Measurements from ENCODE around the gene NXN. TPM values are rescaled to one million over a fixed set of nuclear protein-coding genes. Genes with fewer than 3 reads are reported as not detected.
"Not testable (repeated sequence)": the region's sequence is repeated elsewhere in the genome, so short reads cannot be mapped to it uniquely, and the experiment has no call there.

The NXN gene
- total RNA-seq, 8 experiments from 2014 or later: 1.0 to 66.4 (median 22.6) TPM

DNA sequence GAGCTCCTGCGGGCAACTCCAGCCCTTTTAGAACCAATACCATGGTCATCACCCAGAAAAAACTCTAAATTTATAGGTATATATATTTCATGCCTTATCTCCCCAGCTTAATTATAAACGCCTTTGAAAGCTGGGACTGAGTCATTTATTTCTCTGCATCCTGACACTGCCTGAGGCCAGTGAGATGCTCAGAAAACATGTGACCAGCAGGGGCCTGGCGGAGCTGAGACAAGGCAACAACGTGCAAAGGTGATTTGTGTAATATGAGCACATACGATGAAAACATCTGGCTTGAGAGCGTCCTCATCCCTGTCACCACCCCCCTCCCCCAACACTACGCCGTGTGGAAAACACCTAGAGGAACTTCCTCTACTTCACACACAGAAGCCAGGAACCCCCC lies 22.7 kb downstream of the NXN start:
- peak in 7 of 8 experiments; percentile 19 to 90 (median 85) for ATAC-seq (replicated peaks in 6 of 8)
- WGBS, 10 experiments: 40 to 100% (median 57%) methylated on average over 1 to 5 of the region's 8 CpGs; no CpG with 5 or more reads in 2 of the 10 experiments
- in situ Hi-C loops (cut with MboI; ENCODE audit: low pct_unique_long_range_greater_than_20kb in 2 of 9, low sequenced_read_pairs in 9 of 9, unreplicated experiment in 9 of 9): no loop called here

GRCh38 chr17:954431-955164 lies 25.0 kb downstream of the NXN start:
- Histone ChIP-seq H3K27ac (peak overlapping the region in 1 of 2 donors; percentile 9), H3K4me3 (no peak overlapping the region), H3K4me1 (replicated peaks in 1 of 2) (peaks cover 28 to 31% of the 10 kb centered on the region in 2 donors)
- 0 to 78% (median 44%) methylated on average over 1 to 8 of the region's 23 CpGs; no CpG with 5 or more reads in 1 of the 10 experiments for WGBS, 10 experiments
- peak in 3 of 8 experiments; percentile 2 to 64 (median 48) for ATAC-seq (replicated peaks in 6 of 8)
- in situ Hi-C loops (cut with MboI; ENCODE audit: low pct_unique_long_range_greater_than_20kb in 2 of 9, low sequenced_read_pairs in 9 of 9, unreplicated experiment in 9 of 9): no loop called here

More for the DNA sequence above, 22.7 kb downstream of the NXN start:
- peak overlapping the region in 1 of 2 donors; percentile 58 for H3K27ac ChIP-seq
- no peak overlapping the region for H3K4me3 ChIP-seq
- H3K4me1 ChIP-seq (replicated peaks in 1 of 2): peaks cover 10 to 13% of the 10 kb centered on the region in 2 donors

- in situ Hi-C loops (cut with MboI; ENCODE audit: low pct_unique_long_range_greater_than_20kb in 2 of 9, low sequenced_read_pairs in 9 of 9, unreplicated experiment in 9 of 9): no loop called here
- Histone ChIP-seq H3K4me1 (replicated peaks in 1 of 2) (peaks cover 29 to 31% of the 10 kb centered on the region in 2 donors), H3K4me3 (no peak overlapping the region), H3K27ac (no peak overlapping the region)
- ATAC-seq (replicated peaks in 6 of 8): no peak
- 80 to 100% (median 90%) methylated on average over 1 to 9 of the region's 16 CpGs; no CpG with 5 or more reads in 5 of the 10 experiments for whole genome bisulfite sequencing, 10 experiments
These were observed 25.8 kb downstream of the NXN start for GRCh38 chr17:953767-954166.

DNA sequence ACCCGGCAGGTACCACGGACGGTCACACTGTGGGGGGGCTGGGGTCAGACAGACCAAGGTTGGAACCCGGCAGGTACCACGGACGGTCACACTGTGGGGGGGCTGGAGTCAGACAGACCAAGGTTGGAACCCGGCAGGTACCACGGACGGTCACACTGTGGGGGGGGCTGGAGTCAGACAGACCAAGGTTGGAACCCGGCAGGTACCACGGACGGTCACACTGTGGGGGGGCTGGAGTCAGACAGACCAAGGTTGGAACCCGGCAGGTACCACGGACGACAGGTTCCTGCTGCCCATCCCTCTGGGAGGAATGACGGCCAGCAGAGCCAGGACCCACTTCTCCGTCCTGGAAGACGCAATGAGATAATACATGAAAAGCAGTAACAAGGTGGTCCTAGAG lies 27.0 kb downstream of the NXN start:
- H3K27ac ChIP-seq; in situ Hi-C loops (cut with MboI; ENCODE audit: low pct_unique_long_range_greater_than_20kb in 2 of 9, low sequenced_read_pairs in 9 of 9, unreplicated experiment in 9 of 9); ATAC-seq (replicated peaks in 6 of 8); H3K4me3 ChIP-seq: not testable (repeated sequence)
- H3K4me1 ChIP-seq (replicated peaks in 1 of 2): peaks cover 29 to 31% of the 10 kb centered on the region in 2 donors
- 100% methylated on average over 1 of the region's 18 CpGs; no CpG with 5 or more reads in 9 of the 10 experiments for WGBS, 10 experiments

GRCh38 chr17:951325-952132 lies 28.0 kb downstream of the NXN start:
- H3K27ac ChIP-seq: peak overlapping the region; percentile 90 to 93
- H3K4me3 ChIP-seq: peak overlapping the region in 4 of 5 donors; percentile 10 to 26 (median 18)
- in situ Hi-C loops (cut with MboI; ENCODE audit: low pct_unique_long_range_greater_than_20kb in 2 of 9, low sequenced_read_pairs in 9 of 9, unreplicated experiment in 9 of 9): no loop called here
- H3K4me1 ChIP-seq (replicated peaks in 1 of 2): peaks cover 23 to 25% of the 10 kb centered on the region in 2 donors
- 0 to 90% (median 3%) methylated on average over 1 to 3 of the region's 27 CpGs; no CpG with 5 or more reads in 6 of the 10 experiments for WGBS, 10 experiments
- peak in 7 of 8 experiments; percentile 79 to 96 (median 91) for ATAC-seq (replicated peaks in 6 of 8)

DNA sequence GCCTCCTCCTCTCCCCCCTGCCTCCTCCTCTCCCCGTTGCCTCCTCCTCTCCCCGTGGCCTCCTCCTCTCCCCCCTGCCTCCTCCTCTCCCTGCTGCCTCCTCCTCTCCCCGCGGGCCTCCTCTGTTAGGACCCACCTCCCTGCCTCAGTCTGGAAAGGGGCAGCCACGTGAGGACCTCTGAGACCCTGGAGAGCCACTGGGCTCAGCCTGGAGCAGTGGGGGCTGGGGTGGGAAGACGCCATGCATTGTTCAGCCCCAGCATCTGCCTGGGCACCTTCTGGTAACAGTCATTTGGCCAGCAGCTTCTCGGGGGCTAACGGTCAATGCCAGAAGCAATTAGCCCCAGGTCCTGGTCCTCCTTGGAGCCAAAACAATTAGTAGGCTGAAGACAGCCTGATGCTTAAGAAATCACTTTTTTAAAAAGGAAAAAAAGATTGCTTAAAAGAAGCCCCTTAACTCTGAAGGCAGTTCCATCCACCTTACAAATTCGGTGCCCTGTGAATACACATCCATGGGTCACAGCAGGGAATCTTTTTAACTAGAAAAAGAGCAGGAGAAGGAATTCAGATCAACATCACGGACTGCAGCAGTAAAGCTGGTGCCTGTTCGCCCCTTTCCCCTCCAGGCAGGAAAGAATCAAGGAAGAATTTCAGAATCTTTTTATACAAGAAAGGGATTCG lies 29.8 kb downstream of the NXN start:
- 0 to 80% (median 17%) methylated on average over 1 to 6 of the region's 12 CpGs; no CpG with 5 or more reads in 1 of the 10 experiments for WGBS, 10 experiments
- Histone ChIP-seq H3K4me1 (replicated peaks in 1 of 2) (peaks cover 21 to 22% of the 10 kb centered on the region in 2 donors), H3K4me3 (no peak overlapping the region), H3K27ac (peak overlapping the region; percentile 23 to 93)
- ATAC-seq (replicated peaks in 6 of 8): no peak
- in situ Hi-C loops (cut with MboI; ENCODE audit: low pct_unique_long_range_greater_than_20kb in 2 of 9, low sequenced_read_pairs in 9 of 9, unreplicated experiment in 9 of 9): no loop called here

- peak overlapping the region; percentile 8 to 44 for H3K27ac ChIP-seq
- peak in 1 of 8 experiments; percentile 2 for ATAC-seq (replicated peaks in 6 of 8)
- WGBS, 10 experiments: 45 to 100% (median 81%) methylated on average over 1 to 19 of the region's 25 CpGs; no CpG with 5 or more reads in 1 of the 10 experiments
- in situ Hi-C loops (cut with MboI; ENCODE audit: low pct_unique_long_range_greater_than_20kb in 2 of 9, low sequenced_read_pairs in 9 of 9, unreplicated experiment in 9 of 9): no loop called here
- H3K4me3 ChIP-seq: no peak overlapping the region
- H3K4me1 ChIP-seq (replicated peaks in 1 of 2): peaks cover 20 to 22% of the 10 kb centered on the region in 2 donors
These were observed 31.2 kb downstream of the NXN start for GRCh38 chr17:948284-948852.

DNA sequence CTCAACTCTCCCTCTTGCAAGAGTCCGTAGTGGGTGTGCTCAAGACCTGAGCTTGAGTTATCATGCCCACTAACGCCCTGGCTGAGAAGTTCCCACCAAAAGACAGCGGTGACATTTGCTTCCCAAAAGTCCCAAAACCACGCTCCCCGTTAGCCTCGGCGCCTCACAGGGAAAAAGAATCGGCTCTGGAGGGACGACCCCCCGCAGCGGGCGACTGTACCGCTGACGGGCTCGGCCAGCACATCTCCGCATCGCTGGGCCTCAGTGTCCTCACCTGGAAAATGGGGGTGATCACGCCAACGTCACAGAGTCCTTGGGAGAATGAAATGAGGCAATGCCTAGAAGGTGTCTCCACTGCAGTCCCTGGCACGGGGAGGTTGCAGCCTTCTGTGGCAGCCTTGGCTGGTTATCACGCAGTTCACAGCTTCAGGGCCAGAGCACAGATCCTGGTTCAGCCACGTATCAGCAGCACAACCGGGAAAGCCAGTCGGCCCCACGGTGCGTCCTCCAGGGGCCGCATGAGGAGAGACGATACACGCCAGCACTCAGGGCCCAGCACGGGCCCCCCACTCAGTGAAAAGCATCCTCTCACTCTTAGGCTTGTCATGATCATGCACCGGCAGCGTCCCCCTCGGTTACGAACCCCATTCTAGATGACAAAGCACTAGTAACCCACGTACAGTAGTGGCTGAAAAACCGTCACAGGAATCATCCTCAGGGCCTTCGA lies 32.9 kb downstream of the NXN start:
- no peak overlapping the region for H3K27ac ChIP-seq
- WGBS, 10 experiments: 92 to 100% (median 95%) methylated on average over 2 to 35 of the region's 37 CpGs; no CpG with 5 or more reads in 3 of the 10 experiments
- ATAC-seq (replicated peaks in 6 of 8): no peak
- H3K4me1 ChIP-seq (replicated peaks in 1 of 2): peaks cover 20 to 22% of the 10 kb centered on the region in 2 donors
- H3K4me3 ChIP-seq: no peak overlapping the region
- in situ Hi-C loops (cut with MboI; ENCODE audit: low pct_unique_long_range_greater_than_20kb in 2 of 9, low sequenced_read_pairs in 9 of 9, unreplicated experiment in 9 of 9): no loop called here

- no peak overlapping the region for H3K4me3 ChIP-seq
- WGBS, 10 experiments: 50 to 100% (median 82%) methylated on average over 1 to 2 of the region's 3 CpGs; no CpG with 5 or more reads in 4 of the 10 experiments
- no peak overlapping the region for H3K27ac ChIP-seq
- no peak for ATAC-seq (replicated peaks in 6 of 8)
- in situ Hi-C loops (cut with MboI; ENCODE audit: low pct_unique_long_range_greater_than_20kb in 2 of 9, low sequenced_read_pairs in 9 of 9, unreplicated experiment in 9 of 9): no loop called here
- H3K4me1 ChIP-seq (replicated peaks in 1 of 2): peaks cover 12 to 15% of the 10 kb centered on the region in 2 donors
These were observed 33.9 kb downstream of the NXN start for GRCh38 chr17:945672-946071.

- Histone ChIP-seq H3K4me1 (replicated peaks in 1 of 2) (peaks cover 0 to 4% of the 10 kb centered on the region in 2 donors), H3K4me3 (no peak overlapping the region), H3K27ac (no peak overlapping the region)
- in situ Hi-C loops (cut with MboI; ENCODE audit: low pct_unique_long_range_greater_than_20kb in 2 of 9, low sequenced_read_pairs in 9 of 9, unreplicated experiment in 9 of 9): no loop called here
- WGBS, 10 experiments: 33 to 100% (median 80%) methylated on average over 1 to 9 of the region's 14 CpGs
- no peak for ATAC-seq (replicated peaks in 6 of 8)
These were observed 35.2 kb downstream of the NXN start for GRCh38 chr17:944266-944826.

DNA sequence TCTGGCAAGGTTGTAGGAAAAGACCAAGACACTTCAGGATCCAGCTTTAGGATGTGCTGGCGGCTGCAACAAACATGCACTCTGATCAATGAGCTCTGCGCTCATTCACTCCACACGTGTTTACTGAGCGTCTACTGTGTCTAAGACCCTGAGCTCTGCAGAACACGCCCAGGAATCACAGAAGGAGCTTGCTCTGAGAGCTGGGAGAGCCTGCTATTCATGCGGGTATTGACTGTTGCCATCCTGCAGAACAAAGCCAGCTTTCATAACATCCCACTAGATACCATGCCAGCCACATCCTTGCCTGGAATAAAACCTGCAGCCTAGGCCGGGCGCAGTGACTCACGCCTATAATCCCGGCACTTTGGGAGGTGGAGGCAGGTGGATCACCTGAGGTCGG lies 44.1 kb downstream of the NXN start:
- ATAC-seq (replicated peaks in 6 of 8): peak in 3 of 8 experiments; percentile 29 to 75 (median 56)
- H3K27ac ChIP-seq: no peak overlapping the region
- H3K4me1 ChIP-seq (replicated peaks in 1 of 2): peaks cover 16 to 25% of the 10 kb centered on the region in 2 donors
- 60 to 96% (median 80%) methylated on average over 1 to 7 of the region's 11 CpGs; no CpG with 5 or more reads in 5 of the 10 experiments for WGBS, 10 experiments
- in situ Hi-C loops (cut with MboI; ENCODE audit: low pct_unique_long_range_greater_than_20kb in 2 of 9, low sequenced_read_pairs in 9 of 9, unreplicated experiment in 9 of 9): no loop called here
- no peak overlapping the region for H3K4me3 ChIP-seq
